ENCODE results near the gene STAT1.

Gene STAT1

GRCh38 chr2:190927301-190927700 lies 86.7 kb downstream of the STAT1 start:
- no peak for TF ChIP-seq CTCF (IDR thresholded peaks at IDR 0.05; ENCODE audit: borderline replicate concordance, control extremely low read depth, extremely low read depth, insufficient read depth, missing control alignments)
- in situ Hi-C loops (cut with MboI; ENCODE audit: low sequenced_read_pairs, unreplicated experiment): no loop called here
- DNase-seq (ENCODE audit: low spot score): no peak

DNA sequence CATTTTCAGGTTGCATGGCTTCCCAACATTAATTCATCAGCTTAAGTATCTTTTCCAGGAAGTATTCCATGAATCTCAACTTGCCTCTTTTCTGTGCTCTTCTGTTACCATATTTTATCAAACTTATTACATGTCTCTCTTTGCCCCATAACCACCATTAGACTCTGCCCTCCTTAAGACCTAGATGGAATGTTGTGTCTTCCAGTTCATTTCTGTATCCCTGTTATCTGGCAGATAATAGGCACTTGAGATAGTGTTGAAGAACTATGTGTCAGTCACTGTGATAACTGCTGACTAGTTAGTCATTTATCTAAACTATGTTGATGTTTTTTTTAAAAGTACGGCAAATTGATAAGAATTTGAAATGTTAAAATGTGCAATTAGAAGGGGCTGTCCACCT lies 91.6 kb downstream of the STAT1 start:
- in situ Hi-C loops (cut with MboI; ENCODE audit: low sequenced_read_pairs, unreplicated experiment): no loop called here
- DNase-seq (ENCODE audit: low spot score): no peak
- TF ChIP-seq CTCF (IDR thresholded peaks at IDR 0.05; ENCODE audit: borderline replicate concordance, control extremely low read depth, extremely low read depth, insufficient read depth, missing control alignments): no peak

GRCh38 chr2:190920085-190920484 lies 93.9 kb downstream of the STAT1 start:
- TF ChIP-seq CTCF (IDR thresholded peaks at IDR 0.05; ENCODE audit: borderline replicate concordance, control extremely low read depth, extremely low read depth, insufficient read depth, missing control alignments): no peak
- in situ Hi-C loops (cut with MboI; ENCODE audit: low sequenced_read_pairs, unreplicated experiment): no loop called here
- DNase-seq (ENCODE audit: low spot score): no peak
